Measurements from ENCODE around the gene TRAPPC12. TPM values are rescaled to one million over a fixed set of nuclear protein-coding genes. Genes with fewer than 3 reads are reported as not detected.

TRAPPC12 gene
- total and polyA plus RNA-seq, 9 donors: 64.1 to 143 (median 81.4) TPM

DNA sequence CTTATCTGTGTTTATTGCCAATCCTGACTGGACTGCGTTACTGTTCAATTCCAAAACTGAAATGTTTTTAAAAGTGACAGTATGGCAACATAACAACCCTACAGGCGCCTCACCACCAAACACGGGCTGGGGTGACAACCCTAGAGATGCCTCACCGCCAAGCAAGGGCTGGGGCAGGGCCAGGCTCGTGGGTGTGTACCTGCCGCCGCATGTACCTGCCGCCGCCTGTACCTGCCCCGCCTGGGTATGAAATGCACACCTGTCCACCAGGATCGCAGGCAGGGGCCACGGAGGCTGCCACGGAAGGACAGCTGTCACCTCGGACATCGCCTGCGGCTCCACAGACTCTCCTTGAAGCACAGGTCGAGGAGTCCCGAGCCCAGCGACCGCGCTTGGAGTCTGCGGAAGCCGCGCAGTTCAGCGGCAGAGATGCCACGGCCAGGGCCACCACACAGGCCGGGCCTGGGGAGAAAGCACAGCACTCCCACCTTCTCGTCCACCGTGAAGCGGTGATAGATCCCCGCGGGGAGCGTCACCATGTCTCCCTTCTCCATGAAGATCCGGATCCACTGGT, 120.9 kb downstream of the TRAPPC12 start:
- Histone ChIP-seq H3K36me3 (no peaks in the 10 kb centered on the region), H3K27ac (no peak overlapping the region), H3K4me3 (no peak overlapping the region), H3K9me3 (no peaks in the 10 kb centered on the region), H3K4me1 (ENCODE audit: insufficient read depth) (peaks cover 1% of the 10 kb centered on the region), H3K27me3 (no peaks in the 10 kb centered on the region)
- intact Hi-C loops (cut with DNase I): no loop called here
- TF ChIP-seq, protein P1, sequence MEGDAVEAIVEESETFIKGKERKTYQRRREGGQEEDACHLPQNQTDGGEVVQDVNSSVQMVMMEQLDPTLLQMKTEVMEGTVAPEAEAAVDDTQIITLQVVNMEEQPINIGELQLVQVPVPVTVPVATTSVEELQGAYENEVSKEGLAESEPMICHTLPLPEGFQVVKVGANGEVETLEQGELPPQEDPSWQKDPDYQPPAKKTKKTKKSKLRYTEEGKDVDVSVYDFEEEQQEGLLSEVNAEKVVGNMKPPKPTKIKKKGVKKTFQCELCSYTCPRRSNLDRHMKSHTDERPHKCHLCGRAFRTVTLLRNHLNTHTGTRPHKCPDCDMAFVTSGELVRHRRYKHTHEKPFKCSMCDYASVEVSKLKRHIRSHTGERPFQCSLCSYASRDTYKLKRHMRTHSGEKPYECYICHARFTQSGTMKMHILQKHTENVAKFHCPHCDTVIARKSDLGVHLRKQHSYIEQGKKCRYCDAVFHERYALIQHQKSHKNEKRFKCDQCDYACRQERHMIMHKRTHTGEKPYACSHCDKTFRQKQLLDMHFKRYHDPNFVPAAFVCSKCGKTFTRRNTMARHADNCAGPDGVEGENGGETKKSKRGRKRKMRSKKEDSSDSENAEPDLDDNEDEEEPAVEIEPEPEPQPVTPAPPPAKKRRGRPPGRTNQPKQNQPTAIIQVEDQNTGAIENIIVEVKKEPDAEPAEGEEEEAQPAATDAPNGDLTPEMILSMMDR (IDR thresholded peaks at IDR 0.05): no peak
- TF ChIP-seq POLR2A (IDR thresholded peaks at IDR 0.05) (no peak), EP300 (IDR thresholded peaks at IDR 0.05) (no peak)
- WGBS, 3 donors: 94 to 97% (median 94%) methylated on average over 32 to 34 of the region's 34 CpGs
- no peak for DNase-seq

DNA sequence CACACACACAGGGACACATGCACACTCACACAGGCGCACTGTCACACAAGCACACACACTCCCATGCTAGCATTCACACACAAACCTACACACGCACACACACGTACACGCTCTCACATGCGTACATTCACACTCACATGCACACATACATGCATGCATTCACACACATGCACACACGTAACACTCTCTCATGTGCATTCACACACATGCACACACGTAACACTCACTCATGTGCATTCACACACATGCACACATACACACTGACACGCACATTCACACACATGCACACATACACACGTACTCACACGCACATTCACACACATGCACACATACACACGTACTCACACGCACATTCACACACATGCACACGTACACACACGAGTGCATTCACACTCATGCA, 123.6 kb downstream of the TRAPPC12 start:
- H3K4me3 ChIP-seq: no peak overlapping the region
- 93 to 94% (median 93%) methylated on average over 14 of the region's 14 CpGs for WGBS, 3 donors
- H3K9me3 ChIP-seq: no peaks in the 10 kb centered on the region
- TF ChIP-seq, protein P1 (IDR thresholded peaks at IDR 0.05): no peak
- no peak for TF ChIP-seq POLR2A (IDR thresholded peaks at IDR 0.05)
- no peak for TF ChIP-seq EP300 (IDR thresholded peaks at IDR 0.05)
- peaks cover 1% of the 10 kb centered on the region for H3K4me1 ChIP-seq (ENCODE audit: insufficient read depth)
- H3K36me3 ChIP-seq: no peaks in the 10 kb centered on the region
- H3K27me3 ChIP-seq: no peaks in the 10 kb centered on the region
- no peak overlapping the region for H3K27ac ChIP-seq
- intact Hi-C loops (cut with DNase I): no loop called here
- DNase-seq: no peak

DNA sequence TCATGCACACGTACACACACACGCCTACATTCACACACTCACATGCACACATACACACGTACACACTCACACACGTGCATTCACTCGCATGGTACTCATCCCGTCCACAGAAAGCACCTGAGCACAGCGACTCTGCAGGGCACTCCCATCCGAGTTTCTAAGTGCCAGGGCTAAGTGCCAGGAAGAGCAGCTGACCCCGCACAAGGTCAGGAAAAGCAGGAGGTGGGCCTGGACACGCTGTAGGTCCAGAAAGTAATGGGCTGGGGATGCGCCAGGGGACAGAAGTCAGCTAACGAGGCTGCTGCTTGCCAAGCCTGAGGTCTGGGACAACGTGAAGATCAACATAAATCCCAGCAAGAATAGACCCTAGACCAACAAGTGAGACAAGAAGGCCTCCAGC, 124.0 kb downstream of the TRAPPC12 start:
- intact Hi-C loops (cut with DNase I): no loop called here

DNA sequence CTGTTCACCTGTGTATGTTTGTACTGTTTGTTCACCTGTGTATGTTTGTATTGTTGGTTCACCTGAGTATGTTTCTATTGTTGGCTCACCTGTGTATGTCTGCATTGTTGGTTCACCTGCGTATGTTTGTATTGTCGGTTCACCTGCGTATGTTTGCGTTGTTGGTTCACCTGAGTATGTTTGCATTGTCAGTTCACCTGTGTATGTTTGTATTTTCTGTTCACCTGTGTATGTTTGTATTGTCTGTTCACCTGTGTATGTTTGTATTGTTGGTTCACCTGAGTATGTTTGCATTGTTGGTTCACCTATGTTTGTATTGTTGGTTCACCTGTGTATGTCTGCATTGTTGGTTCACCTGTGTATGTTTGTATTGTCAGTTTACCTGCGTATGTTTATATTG, 125.2 kb downstream of the TRAPPC12 start:
- intact Hi-C loops (cut with DNase I): no loop called here
- peaks cover 1% of the 10 kb centered on the region for H3K4me1 ChIP-seq (ENCODE audit: insufficient read depth)
- H3K4me3 ChIP-seq: no peak overlapping the region
- no peaks in the 10 kb centered on the region for H3K36me3 ChIP-seq
- H3K27ac ChIP-seq: no peak overlapping the region
- TF ChIP-seq EP300 (IDR thresholded peaks at IDR 0.05) (no peak), POLR2A (IDR thresholded peaks at IDR 0.05) (no peak)
- TF ChIP-seq, protein P1 (IDR thresholded peaks at IDR 0.05): no peak
- WGBS, 3 donors: 92 to 96% (median 92%) methylated on average over 5 of the region's 5 CpGs
- no peak for DNase-seq
- no peaks in the 10 kb centered on the region for H3K27me3 ChIP-seq
- H3K9me3 ChIP-seq: no peaks in the 10 kb centered on the region

More for the DNA sequence above, 124.0 kb downstream of the TRAPPC12 start:
- H3K27ac ChIP-seq: no peak overlapping the region
- H3K9me3 ChIP-seq: no peaks in the 10 kb centered on the region
- no peak overlapping the region for H3K4me3 ChIP-seq
- no peak for TF ChIP-seq POLR2A (IDR thresholded peaks at IDR 0.05)
- TF ChIP-seq EP300 (IDR thresholded peaks at IDR 0.05): no peak
- TF ChIP-seq, protein P1 (IDR thresholded peaks at IDR 0.05): no peak
- H3K4me1 ChIP-seq (ENCODE audit: insufficient read depth): peaks cover 1% of the 10 kb centered on the region
- H3K36me3 ChIP-seq: no peaks in the 10 kb centered on the region
- 74 to 83% (median 81%) methylated on average over 13 of the region's 13 CpGs for WGBS, 3 donors
- no peak for DNase-seq
- H3K27me3 ChIP-seq: no peaks in the 10 kb centered on the region
